PC-9 (cell line): Measurements from ENCODE around the gene POLE4.

ENCODE experiments used
- EZH2 ChIP-seq: fragments of 200-600 bp; sonication (generic); IDR thresholded peaks from 2 replicates; pipeline ENCODE4 v1.8.0; 2017; ENCODE audit warnings: antibody characterized with exemption, low read depth
- TF ChIP-seq, protein P1 (sequence below): fragments of 200-600 bp; sonication (generic); conservative IDR thresholded peaks from 2 replicates; pipeline ENCODE4 v1.6.1; 2017; ENCODE audit warnings: mixed run types, antibody characterized with exemption, mild to moderate bottlenecking, moderate library complexity

DNA sequence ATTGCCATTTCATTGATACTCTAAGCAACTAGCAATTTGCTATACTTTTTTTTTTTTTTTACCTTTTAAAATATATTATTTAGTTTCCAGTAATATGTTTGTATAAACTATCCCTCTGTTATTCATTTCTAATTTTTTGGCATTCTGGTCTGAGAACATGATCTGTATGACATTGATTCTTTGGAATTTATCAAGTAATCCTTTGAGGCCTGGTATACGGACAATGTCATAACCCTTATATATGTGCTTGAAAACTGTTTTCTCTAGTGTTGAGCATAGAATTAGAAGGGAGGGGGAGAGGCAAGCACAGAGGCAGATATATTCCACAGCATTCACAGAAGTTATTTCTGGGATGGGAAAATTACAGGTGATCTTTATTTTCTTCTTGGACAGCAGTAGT, 48.2 kb upstream of the POLE4 start:
- TF ChIP-seq, protein P1, sequence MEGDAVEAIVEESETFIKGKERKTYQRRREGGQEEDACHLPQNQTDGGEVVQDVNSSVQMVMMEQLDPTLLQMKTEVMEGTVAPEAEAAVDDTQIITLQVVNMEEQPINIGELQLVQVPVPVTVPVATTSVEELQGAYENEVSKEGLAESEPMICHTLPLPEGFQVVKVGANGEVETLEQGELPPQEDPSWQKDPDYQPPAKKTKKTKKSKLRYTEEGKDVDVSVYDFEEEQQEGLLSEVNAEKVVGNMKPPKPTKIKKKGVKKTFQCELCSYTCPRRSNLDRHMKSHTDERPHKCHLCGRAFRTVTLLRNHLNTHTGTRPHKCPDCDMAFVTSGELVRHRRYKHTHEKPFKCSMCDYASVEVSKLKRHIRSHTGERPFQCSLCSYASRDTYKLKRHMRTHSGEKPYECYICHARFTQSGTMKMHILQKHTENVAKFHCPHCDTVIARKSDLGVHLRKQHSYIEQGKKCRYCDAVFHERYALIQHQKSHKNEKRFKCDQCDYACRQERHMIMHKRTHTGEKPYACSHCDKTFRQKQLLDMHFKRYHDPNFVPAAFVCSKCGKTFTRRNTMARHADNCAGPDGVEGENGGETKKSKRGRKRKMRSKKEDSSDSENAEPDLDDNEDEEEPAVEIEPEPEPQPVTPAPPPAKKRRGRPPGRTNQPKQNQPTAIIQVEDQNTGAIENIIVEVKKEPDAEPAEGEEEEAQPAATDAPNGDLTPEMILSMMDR: no peak
- TF ChIP-seq EZH2: no peak
